PC-3 (cell line): Measurements from ENCODE around the gene KMT2C. TPM values are rescaled to one million over a fixed set of nuclear protein-coding genes. Genes with fewer than 3 reads are reported as not detected.
"Not testable (repeated sequence)": the region's sequence is repeated elsewhere in the genome, so short reads cannot be mapped to it uniquely, and the experiment has no call there.

Experiments
- ATAC-seq: fragments of 200-7000 bp; cut with Tn5 transposase; 2 replicates; pipeline ENCODE4 v1.9.1; 2020; ENCODE audit warnings: mild to moderate bottlenecking, moderate library complexity
- BruUV-seq: library from RNA; stranded (reverse); fragments of 400-500 nt; replicated peaks from 2 replicates; lab custom pipeline; 2021; lab: Mats Ljungman, UMichigan
- CTCF ChIA-PET: fragments of 300-600 bp; sonication (Branson Sonifier 250); formaldehyde crosslinking; loops from one replicate; lab custom pipeline; 2022; ENCODE audit warnings: antibody characterized with exemption; lab: Charles Lee
- POLR2A ChIA-PET: fragments of 300-600 bp; sonication (Branson Sonifier 250); formaldehyde crosslinking; loops from one replicate; lab custom pipeline; 2022; ENCODE audit warnings: antibody characterized with exemption; ENCODE audit not compliant: unreplicated experiment; lab: Charles Lee
- DNase-seq: peaks from one replicate; pipeline ENCODE4 v3.0.0-alpha.2; 2015
- H2AFZ ChIP-seq: fragments of 300-600 bp; sonication (generic); 2 replicates; pipeline ENCODE4 v1.6.0; 2016; ENCODE audit warnings: antibody characterized with exemption, low read length
- H3F3A ChIP-seq: fragments of 300-600 bp; sonication (generic); one replicate; pipeline ENCODE4 v1.6.0; 2017; ENCODE audit warnings: antibody characterized with exemption, low read length, control low read depth, mild to moderate bottlenecking; ENCODE audit not compliant: unreplicated experiment
- H3K27ac ChIP-seq: fragments of 300-600 bp; sonication (generic); 2 replicates; pipeline ENCODE4 v1.5.1; 2016; ENCODE audit warnings: mild to moderate bottlenecking, low read length
- H3K27me3 ChIP-seq: fragments of 300-600 bp; sonication (generic); 2 replicates; pipeline ENCODE4 v1.6.1; 2016; ENCODE audit warnings: low read length, mixed read lengths
- H3K36me3 ChIP-seq: fragments of 300-600 bp; sonication (generic); 2 replicates; pipeline ENCODE4 v1.6.1; 2016; ENCODE audit warnings: low read depth, mixed run types, low read length, mixed read lengths
- H3K4me1 ChIP-seq: fragments of 300-600 bp; sonication (generic); 2 replicates; pipeline ENCODE4 v1.5.1; 2016; ENCODE audit warnings: low read length; ENCODE audit not compliant: insufficient read depth
- H3K4me2 ChIP-seq: fragments of 300-600 bp; sonication (generic); 2 replicates; pipeline ENCODE4 v1.6.0; 2016; ENCODE audit warnings: low read length
- H3K4me3 ChIP-seq: fragments of 300-600 bp; sonication (generic); 2 replicates; pipeline ENCODE4 v1.5.1; 2016; ENCODE audit warnings: mild to moderate bottlenecking, low read length, mixed read lengths
- H3K79me2 ChIP-seq: fragments of 300-600 bp; sonication (generic); 2 replicates; pipeline ENCODE4 v1.6.1; 2017; ENCODE audit warnings: low read length, mixed read lengths
- H3K9ac ChIP-seq: fragments of 300-600 bp; sonication (generic); 2 replicates; pipeline ENCODE4 v1.6.0; 2016; ENCODE audit warnings: mild to moderate bottlenecking, low read length
- H3K9me2 ChIP-seq: fragments of 300-600 bp; sonication (generic); replicated peaks from 2 replicates; pipeline ENCODE4 v1.6.1; 2016; ENCODE audit warnings: mixed run types, low read length, mixed read lengths
- H3K9me3 ChIP-seq: fragments of 300-600 bp; sonication (generic); 2 replicates; pipeline ENCODE4 v1.6.1; 2016; ENCODE audit warnings: low read length, mixed read lengths
- H4K20me1 ChIP-seq: fragments of 300-600 bp; sonication (generic); 2 replicates; pipeline ENCODE4 v1.6.1; 2016; ENCODE audit warnings: low read length, mixed read lengths
- CTCF ChIP-seq: fragments of 300-600 bp; sonication (generic); conservative IDR thresholded peaks from 2 replicates; pipeline ENCODE4 v1.5.1; 2017; ENCODE audit warnings: antibody characterized with exemption, low read depth, mild to moderate bottlenecking, low read length
- EZH2 ChIP-seq: fragments of 300-600 bp; sonication (generic); IDR thresholded peaks from one replicate; pipeline ENCODE4 v1.6.1; 2017; ENCODE audit warnings: antibody characterized with exemption, mild to moderate bottlenecking, low read length; ENCODE audit not compliant: unreplicated experiment
- EZH2phosphoT487 ChIP-seq: fragments of 300-600 bp; sonication (generic); IDR thresholded peaks from 2 replicates; pipeline ENCODE4 v1.6.1; 2018; ENCODE audit warnings: mild to moderate bottlenecking, antibody characterized with exemption, low read length, borderline replicate concordance
- intact Hi-C: fragments of 100-400 bp; cut with micrococcal nuclease; formaldehyde crosslinking; loops from 2 replicates; pipeline ENCODE4 v1.9.0; 2023
- total RNA-seq: library from RNA; depleted of rRNA; stranded (reverse); fragments of >200 nt; gene quantifications from 2 replicates; pipeline ENCODE4 v1.2.3, GENCODE V29; 2014

Gene KMT2C
- total RNA-seq, 1 experiment from 2014 or later = 15.3 TPM

- ChIA-PET POLR2A (no interaction called here), CTCF (no interaction called here)
- BruUV-seq = no TSS peak
- H4K20me1 ChIP-seq = peaks cover 33% of the 10 kb centered on the region; the same call in 1 of the 2 replicates
- H3K4me1 ChIP-seq = no peaks in the 10 kb centered on the region; the same call in 1 of the 2 replicates
- H3K9me2 ChIP-seq = no peaks in the 10 kb centered on the region
- H3K27me3 ChIP-seq = no peaks in the 10 kb centered on the region
- H3K79me2 ChIP-seq = peaks cover 93% of the 10 kb centered on the region
- H3K4me3 ChIP-seq = no peak overlapping the region
- H3F3A ChIP-seq = no peaks in the 10 kb centered on the region
- H3K9ac ChIP-seq = no peak overlapping the region
- H2AFZ ChIP-seq = no peak overlapping the region
- ATAC-seq = no peak
- no peak for TF ChIP-seq EZH2
- no peak for TF ChIP-seq EZH2phosphoT487
- TF ChIP-seq CTCF = no peak
- H3K4me2 ChIP-seq = no peak overlapping the region
- no peaks in the 10 kb centered on the region for H3K36me3 ChIP-seq
- no peak overlapping the region for H3K27ac ChIP-seq
- intact Hi-C loops = no loop called here
- no peak for DNase-seq
- H3K9me3 ChIP-seq = no peaks in the 10 kb centered on the region
Observed at GRCh38 chr7:152430854-152431253, 4.9 kb downstream of the KMT2C start.

- H3K9ac ChIP-seq, H3K27me3 ChIP-seq, CTCF ChIA-PET, H3K9me3 ChIP-seq, H3K27ac ChIP-seq, H3K4me2 ChIP-seq, BruUV-seq, H2AFZ ChIP-seq, ATAC-seq, H3F3A ChIP-seq, intact Hi-C loops, H3K4me1 ChIP-seq, POLR2A ChIA-PET, H3K9me2 ChIP-seq, H3K4me3 ChIP-seq, H3K36me3 ChIP-seq, DNase-seq: not testable (repeated sequence)
- H4K20me1 ChIP-seq = peaks cover 33% of the 10 kb centered on the region; the same call in 1 of the 2 replicates
- peaks cover 99% of the 10 kb centered on the region for H3K79me2 ChIP-seq
Observed at GRCh38 chr7:152430118-152430517, 5.7 kb downstream of the KMT2C start.

GRCh38 chr7:152424348-152425108, 11.3 kb downstream of the KMT2C start:
- H3F3A ChIP-seq = no peaks in the 10 kb centered on the region
- no peaks in the 10 kb centered on the region for H3K4me1 ChIP-seq
- peaks cover 29% of the 10 kb centered on the region; the same call in 1 of the 2 replicates for H4K20me1 ChIP-seq
- peaks cover 99% of the 10 kb centered on the region for H3K79me2 ChIP-seq
- no peak overlapping the region for H3K9ac ChIP-seq
- H3K9me2 ChIP-seq = no peaks in the 10 kb centered on the region
- H3K27me3 ChIP-seq = no peaks in the 10 kb centered on the region
- no peak overlapping the region for H3K4me3 ChIP-seq
- intact Hi-C loops = no loop called here
- H2AFZ ChIP-seq = no peak overlapping the region
- no peaks in the 10 kb centered on the region for H3K36me3 ChIP-seq
- H3K4me2 ChIP-seq = no peak overlapping the region
- ChIA-PET POLR2A (no interaction called here), CTCF (no interaction called here)
- BruUV-seq = no TSS peak
- DNase-seq = no peak
- no peaks in the 10 kb centered on the region for H3K9me3 ChIP-seq
- no peak for ATAC-seq
- no peak overlapping the region for H3K27ac ChIP-seq
- TF ChIP-seq CTCF (no peak), EZH2phosphoT487 (no peak), EZH2 (no peak)
